ENCODE data around the gene MAB21L1.

GRCh38 chr13:35475960-35476943 lies at the start of gene MAB21L1:
- TF ChIP-seq, protein P1, sequence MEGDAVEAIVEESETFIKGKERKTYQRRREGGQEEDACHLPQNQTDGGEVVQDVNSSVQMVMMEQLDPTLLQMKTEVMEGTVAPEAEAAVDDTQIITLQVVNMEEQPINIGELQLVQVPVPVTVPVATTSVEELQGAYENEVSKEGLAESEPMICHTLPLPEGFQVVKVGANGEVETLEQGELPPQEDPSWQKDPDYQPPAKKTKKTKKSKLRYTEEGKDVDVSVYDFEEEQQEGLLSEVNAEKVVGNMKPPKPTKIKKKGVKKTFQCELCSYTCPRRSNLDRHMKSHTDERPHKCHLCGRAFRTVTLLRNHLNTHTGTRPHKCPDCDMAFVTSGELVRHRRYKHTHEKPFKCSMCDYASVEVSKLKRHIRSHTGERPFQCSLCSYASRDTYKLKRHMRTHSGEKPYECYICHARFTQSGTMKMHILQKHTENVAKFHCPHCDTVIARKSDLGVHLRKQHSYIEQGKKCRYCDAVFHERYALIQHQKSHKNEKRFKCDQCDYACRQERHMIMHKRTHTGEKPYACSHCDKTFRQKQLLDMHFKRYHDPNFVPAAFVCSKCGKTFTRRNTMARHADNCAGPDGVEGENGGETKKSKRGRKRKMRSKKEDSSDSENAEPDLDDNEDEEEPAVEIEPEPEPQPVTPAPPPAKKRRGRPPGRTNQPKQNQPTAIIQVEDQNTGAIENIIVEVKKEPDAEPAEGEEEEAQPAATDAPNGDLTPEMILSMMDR (conservative IDR thresholded peaks at IDR 0.05 in 1 of 2, IDR thresholded peaks at IDR 0.05 in 1 of 2; ENCODE audit: extremely low read depth in 1 of 2, insufficient read depth in 1 of 2, low read depth in 1 of 2, low read length in 2 of 2), result no peak
- TF ChIP-seq EZH2 (IDR thresholded peaks at IDR 0.05; ENCODE audit: borderline replicate concordance, low read length), result no peak
